Kidney (tissue), 14 donors: ENCODE data around the gene ARHGEF18. TPM values are rescaled to one million over a fixed set of nuclear protein-coding genes. Genes with fewer than 3 reads are reported as not detected.

Experiments
- DNase-seq, 5 donors: peaks; one replicate each; pipeline ENCODE4 v3.0.0-alpha.2; 2013 to 2020
- FAIRE-seq: peaks from 2 replicates; lab custom pipeline; 2012; peaks lifted over from hg19 to GRCh38; lab: Jason Lieb, UNC
- H3K27ac ChIP-seq, 2 donors: one replicate each; pipeline ENCODE4 v1.7.0; 2013; ENCODE audit warnings: low read depth in 2 of 2, low read length in 2 of 2, inconsistent platforms in 1 of 2
- H3K27me3 ChIP-seq: one replicate; pipeline ENCODE4 v1.7.1; 2013; ENCODE audit warnings: low read length, inconsistent platforms; ENCODE audit not compliant: control insufficient read depth, insufficient read depth
- H3K36me3 ChIP-seq, 3 donors: one replicate each; pipeline versions ENCODE4 v1.7.0 to v1.7.1; 2013; ENCODE audit warnings: low read length in 3 of 3, control low read depth in 1 of 3, inconsistent platforms in 1 of 3; ENCODE audit not compliant: insufficient read depth in 3 of 3, control insufficient read depth in 2 of 3
- H3K4me1 ChIP-seq, 3 donors: one replicate each; pipeline versions ENCODE4 v1.7.0 to v1.7.1; 2013; ENCODE audit warnings: low read length in 3 of 3, inconsistent platforms in 1 of 3, low read depth in 1 of 3; ENCODE audit not compliant: control insufficient read depth in 2 of 3, insufficient read depth in 2 of 3
- H3K4me3 ChIP-seq, 3 donors: one replicate each; pipeline versions ENCODE4 v1.7.0 to v1.8.1; 2013; ENCODE audit warnings: low read length in 3 of 3, control low read depth in 1 of 3, inconsistent platforms in 1 of 3
- H3K9ac ChIP-seq, 3 donors: one replicate each; pipeline versions ENCODE4 v1.7.0 to v1.7.1; 2013; ENCODE audit warnings: low read length in 3 of 3, control low read depth in 1 of 3, inconsistent platforms in 1 of 3
- H3K9me3 ChIP-seq, 3 donors: one replicate each; pipeline versions ENCODE4 v1.7.0 to v1.7.1; 2013; ENCODE audit warnings: low read length in 3 of 3, control low read depth in 1 of 3, inconsistent platforms in 1 of 3; ENCODE audit not compliant: control insufficient read depth in 2 of 3, insufficient read depth in 1 of 3
- intact Hi-C: fragments of 100-400 bp; cut with DNase I; formaldehyde crosslinking; loops from one replicate; pipeline ENCODE4 v1.11.1; 2022
- polyA plus RNA-seq: library from polyadenylated mRNA; stranded (reverse); fragments of 350-450 nt; fragmentation: Illumina TruSeq; extraction: RNeasy Lipid Tissue Mini Kit (QIAGEN cat#74804); gene quantifications from one replicate; pipeline ENCODE4 v1.2.3, GENCODE V29; 2014; ENCODE audit warnings: low read depth, low replicate concordance; ENCODE audit not compliant: insufficient read depth
- total RNA-seq: library from RNA; stranded (reverse); fragmentation: NEBNext Ultra II Directional; extraction: Animal tissue kit (Norgen Biotek cat#: 25700); gene quantifications from one replicate; pipeline ENCODE4 v1.2.1, GENCODE V29; 2021
- TF ChIP-seq, protein P1 (sequence below): IDR thresholded peaks from 3 replicates; pipeline ENCODE4 v1.5.1; 2012; ENCODE audit warnings: mild to moderate bottlenecking, moderate library complexity, borderline replicate concordance; ENCODE audit not compliant: insufficient read depth; ENCODE audit errors: extremely low read depth
- donor health status: control.
- donor health status: control.
- donor health status: control.
- donor health status: control.
- donor health status: control.
- donor health status: DM: yes; HTN: yes; CAD: no.
- donor health status: Normal renal cell carcinoma (clear cell type).

The ARHGEF18 gene
- total and polyA plus RNA-seq, 2 donors from 2014 or later, result 18.5 to 42.6 TPM

- H3K36me3 ChIP-seq, result no peaks in the 10 kb centered on the region
- H3K4me3 ChIP-seq, result no peak overlapping the region
- DNase-seq, result peak in 1 of 5 donors; percentile 68
- no peak overlapping the region for H3K27ac ChIP-seq
- no peak for FAIRE-seq
- H3K9me3 ChIP-seq, result peaks cover 0 to 4% (median 0%) of the 10 kb centered on the region in 3 donors
- TF ChIP-seq, protein P1, sequence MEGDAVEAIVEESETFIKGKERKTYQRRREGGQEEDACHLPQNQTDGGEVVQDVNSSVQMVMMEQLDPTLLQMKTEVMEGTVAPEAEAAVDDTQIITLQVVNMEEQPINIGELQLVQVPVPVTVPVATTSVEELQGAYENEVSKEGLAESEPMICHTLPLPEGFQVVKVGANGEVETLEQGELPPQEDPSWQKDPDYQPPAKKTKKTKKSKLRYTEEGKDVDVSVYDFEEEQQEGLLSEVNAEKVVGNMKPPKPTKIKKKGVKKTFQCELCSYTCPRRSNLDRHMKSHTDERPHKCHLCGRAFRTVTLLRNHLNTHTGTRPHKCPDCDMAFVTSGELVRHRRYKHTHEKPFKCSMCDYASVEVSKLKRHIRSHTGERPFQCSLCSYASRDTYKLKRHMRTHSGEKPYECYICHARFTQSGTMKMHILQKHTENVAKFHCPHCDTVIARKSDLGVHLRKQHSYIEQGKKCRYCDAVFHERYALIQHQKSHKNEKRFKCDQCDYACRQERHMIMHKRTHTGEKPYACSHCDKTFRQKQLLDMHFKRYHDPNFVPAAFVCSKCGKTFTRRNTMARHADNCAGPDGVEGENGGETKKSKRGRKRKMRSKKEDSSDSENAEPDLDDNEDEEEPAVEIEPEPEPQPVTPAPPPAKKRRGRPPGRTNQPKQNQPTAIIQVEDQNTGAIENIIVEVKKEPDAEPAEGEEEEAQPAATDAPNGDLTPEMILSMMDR, result no peak
- H3K9ac ChIP-seq, result no peak overlapping the region
- intact Hi-C loops, result no loop called here
- no peaks in the 10 kb centered on the region for H3K4me1 ChIP-seq
- H3K27me3 ChIP-seq, result no peaks in the 10 kb centered on the region
Observed at GRCh38 chr19:7355151-7355820, 6.5 kb downstream of the ARHGEF18 start.

DNA sequence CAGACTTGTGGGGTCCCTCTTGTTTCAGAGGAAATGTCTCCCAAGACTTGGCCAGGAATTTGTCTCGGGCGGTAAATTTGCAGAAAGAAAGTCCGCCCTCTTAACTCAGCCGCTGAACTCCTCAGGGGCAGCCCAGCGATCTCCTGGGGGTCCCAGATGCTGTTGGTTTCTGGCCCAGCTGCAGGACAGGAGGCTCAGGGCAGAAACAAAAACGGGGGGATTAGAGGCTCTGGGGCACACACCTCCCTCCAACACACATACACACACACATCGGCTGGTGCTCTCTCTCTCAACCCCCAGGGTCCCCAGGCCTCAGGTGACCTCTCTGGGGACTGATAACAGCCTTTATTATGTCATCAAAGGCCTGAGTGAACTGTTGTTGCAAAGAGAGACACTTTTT, 7.1 kb downstream of the ARHGEF18 start:
- H3K27ac ChIP-seq, result no peak overlapping the region
- intact Hi-C loops, result no loop called here
- H3K9ac ChIP-seq, result no peak overlapping the region
- H3K27me3 ChIP-seq, result no peaks in the 10 kb centered on the region
- H3K4me3 ChIP-seq, result no peak overlapping the region
- DNase-seq, result peak in 1 of 5 donors; percentile 32
- FAIRE-seq, result no peak
- H3K36me3 ChIP-seq, result no peaks in the 10 kb centered on the region
- H3K9me3 ChIP-seq, result peaks cover 0 to 4% (median 0%) of the 10 kb centered on the region in 3 donors
- no peaks in the 10 kb centered on the region for H3K4me1 ChIP-seq
- TF ChIP-seq, protein P1, result no peak

DNA sequence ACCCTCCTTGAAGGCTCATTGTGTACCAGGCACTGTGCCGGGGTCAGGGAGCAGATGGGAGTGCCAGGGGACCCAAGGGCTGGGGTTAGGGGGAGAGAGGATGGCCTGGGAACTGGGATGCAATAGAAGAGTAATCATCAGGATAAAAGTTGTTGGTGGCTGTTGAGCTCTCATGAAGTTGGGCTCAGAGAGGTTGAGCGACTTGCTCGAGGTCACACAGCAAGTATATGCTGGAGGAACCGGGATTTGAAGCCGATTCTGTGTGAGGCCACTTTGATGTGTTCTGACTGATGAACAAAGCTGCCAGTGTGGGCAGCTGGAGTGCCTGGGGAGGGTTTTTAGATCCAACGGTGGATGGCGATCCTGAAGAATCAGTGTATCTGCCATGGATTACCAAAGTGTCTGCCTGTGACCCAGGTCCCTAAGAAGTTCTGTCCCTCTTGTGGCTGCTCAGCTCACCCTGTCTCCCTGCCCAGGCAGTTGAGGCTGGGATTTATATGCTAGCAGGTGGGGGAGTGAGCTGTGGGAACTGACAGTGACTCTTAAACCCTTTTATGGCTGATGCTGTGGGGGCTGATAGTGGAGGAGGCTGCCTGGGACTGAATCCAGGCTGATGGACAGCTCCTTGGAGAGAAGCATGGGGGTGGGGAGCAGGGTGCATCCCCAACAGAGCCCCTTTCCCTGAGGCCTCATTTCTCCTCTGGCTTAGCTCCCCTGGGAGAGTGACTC, 8.3 kb downstream of the ARHGEF18 start:
- no peaks in the 10 kb centered on the region for H3K36me3 ChIP-seq
- peak in 1 of 5 donors; percentile 7 for DNase-seq
- H3K9me3 ChIP-seq, result peaks cover 0 to 2% (median 0%) of the 10 kb centered on the region in 3 donors
- no peak for FAIRE-seq
- H3K9ac ChIP-seq, result no peak overlapping the region
- no peaks in the 10 kb centered on the region for H3K27me3 ChIP-seq
- H3K4me3 ChIP-seq, result no peak overlapping the region
- no peak overlapping the region for H3K27ac ChIP-seq
- intact Hi-C loops, result no loop called here
- no peaks in the 10 kb centered on the region for H3K4me1 ChIP-seq
- TF ChIP-seq, protein P1, result no peak
